ENCODE results near the gene WDR31. TPM values are rescaled to one million over a fixed set of nuclear protein-coding genes. Genes with fewer than 3 reads are reported as not detected.
A peak's percentile ranks its signal among the peaks of the same experiment; 100 is the strongest.
"Not testable (repeated sequence)": the region's sequence is repeated elsewhere in the genome, so short reads cannot be mapped to it uniquely, and the experiment has no call there.

The WDR31 gene
- total and polyA plus RNA-seq, 10 donors, result 0.15 to 2.3 (median 0.78) TPM

DNA sequence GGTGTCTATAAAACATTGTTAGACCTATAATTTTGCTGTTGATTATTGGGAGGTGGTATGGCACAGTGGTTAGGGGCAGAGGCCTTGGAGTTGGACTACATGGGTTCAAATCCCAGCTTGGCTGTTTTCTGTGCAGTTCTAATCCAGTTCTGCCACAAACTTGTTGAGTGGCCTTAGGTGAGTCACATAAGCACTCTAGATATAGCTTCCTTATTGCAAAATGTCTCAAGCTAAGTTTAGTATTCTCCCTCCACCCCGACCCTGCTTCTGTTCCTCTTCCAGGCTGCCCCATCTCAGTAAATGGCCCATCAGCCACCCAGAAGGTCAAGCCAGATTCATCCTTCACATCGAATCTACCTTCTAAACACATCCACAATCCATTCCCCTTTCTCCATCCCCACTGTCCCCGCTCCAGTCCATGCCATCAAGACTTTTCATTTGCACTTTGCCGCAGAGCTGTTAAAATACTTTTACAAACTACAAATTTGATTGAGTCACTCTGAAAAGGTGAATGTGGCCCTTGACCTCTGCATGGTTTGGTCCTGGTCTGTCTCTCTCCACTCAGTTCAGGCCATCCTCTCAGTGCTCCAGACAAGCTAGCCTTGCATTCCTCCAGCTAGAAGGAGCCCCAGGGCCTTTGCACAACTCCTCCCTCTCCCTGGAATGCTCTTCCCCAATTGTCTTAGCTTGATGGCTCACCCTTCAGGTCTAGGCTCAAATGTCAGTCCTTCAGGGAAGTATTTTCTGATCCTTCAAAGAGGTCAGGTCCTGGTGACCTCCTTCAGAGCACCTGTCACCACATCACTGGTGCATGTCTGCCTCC is 46.7 kb upstream of the WDR31 start:
- intact Hi-C loops (cut with DNase I; ENCODE audit: low total_unique reads), result no loop called here

DNA sequence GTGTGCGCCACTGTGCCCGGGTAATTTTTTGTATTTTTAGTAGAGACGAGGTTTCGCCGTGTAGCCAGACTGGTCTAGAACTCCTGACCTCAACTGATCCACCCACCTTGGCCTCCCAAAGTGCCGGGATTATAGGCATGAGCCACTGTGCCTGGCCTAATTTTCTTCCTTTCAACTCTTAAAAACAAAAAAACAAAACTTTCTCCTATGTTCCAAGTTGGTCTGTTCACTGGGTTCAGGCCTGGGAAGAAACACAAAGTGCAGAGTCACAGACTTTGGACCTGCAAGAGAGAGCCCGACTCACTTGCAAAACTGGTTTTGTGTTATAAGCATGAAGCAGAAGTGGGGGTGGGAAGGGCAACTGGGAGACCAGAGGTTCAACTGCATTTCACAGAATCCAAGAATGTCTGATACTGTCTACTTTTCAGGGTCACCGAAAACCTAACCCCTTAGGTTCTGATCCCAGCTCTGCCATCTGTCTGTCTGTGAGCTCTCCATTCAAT is 41.9 kb upstream of the WDR31 start:
- DNase-seq, result peak; percentile 4
- 86 to 96% (median 91%) methylated on average over 8 of the region's 8 CpGs for WGBS, 5 donors
- intact Hi-C loops (cut with DNase I; ENCODE audit: low total_unique reads), result no loop called here

More for the DNA sequence above, 46.7 kb upstream of the WDR31 start:
- peaks cover 0 to 64% (median 45%) of the 10 kb centered on the region in 6 donors for H3K36me3 ChIP-seq
- no peak for DNase-seq
- 81 to 92% (median 87%) methylated on average over 4 of the region's 4 CpGs for WGBS, 5 donors
- H3K27ac ChIP-seq, result no peak overlapping the region
- no peaks in the 10 kb centered on the region for H3K27me3 ChIP-seq (replicated peaks in 1 of 7)
- H3K4me3 ChIP-seq, result no peak overlapping the region
- no peaks in the 10 kb centered on the region for H3K9me3 ChIP-seq
- TF ChIP-seq, protein P1, sequence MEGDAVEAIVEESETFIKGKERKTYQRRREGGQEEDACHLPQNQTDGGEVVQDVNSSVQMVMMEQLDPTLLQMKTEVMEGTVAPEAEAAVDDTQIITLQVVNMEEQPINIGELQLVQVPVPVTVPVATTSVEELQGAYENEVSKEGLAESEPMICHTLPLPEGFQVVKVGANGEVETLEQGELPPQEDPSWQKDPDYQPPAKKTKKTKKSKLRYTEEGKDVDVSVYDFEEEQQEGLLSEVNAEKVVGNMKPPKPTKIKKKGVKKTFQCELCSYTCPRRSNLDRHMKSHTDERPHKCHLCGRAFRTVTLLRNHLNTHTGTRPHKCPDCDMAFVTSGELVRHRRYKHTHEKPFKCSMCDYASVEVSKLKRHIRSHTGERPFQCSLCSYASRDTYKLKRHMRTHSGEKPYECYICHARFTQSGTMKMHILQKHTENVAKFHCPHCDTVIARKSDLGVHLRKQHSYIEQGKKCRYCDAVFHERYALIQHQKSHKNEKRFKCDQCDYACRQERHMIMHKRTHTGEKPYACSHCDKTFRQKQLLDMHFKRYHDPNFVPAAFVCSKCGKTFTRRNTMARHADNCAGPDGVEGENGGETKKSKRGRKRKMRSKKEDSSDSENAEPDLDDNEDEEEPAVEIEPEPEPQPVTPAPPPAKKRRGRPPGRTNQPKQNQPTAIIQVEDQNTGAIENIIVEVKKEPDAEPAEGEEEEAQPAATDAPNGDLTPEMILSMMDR (IDR thresholded peaks at IDR 0.05 in 8 of 11, conservative IDR thresholded peaks at IDR 0.05 in 3 of 11), result no peak
- TF ChIP-seq POLR2AphosphoS5 (IDR thresholded peaks at IDR 0.05) (no peak), POLR2A (IDR thresholded peaks at IDR 0.05) (no peak)
- no peaks in the 10 kb centered on the region for H3K4me1 ChIP-seq

DNA sequence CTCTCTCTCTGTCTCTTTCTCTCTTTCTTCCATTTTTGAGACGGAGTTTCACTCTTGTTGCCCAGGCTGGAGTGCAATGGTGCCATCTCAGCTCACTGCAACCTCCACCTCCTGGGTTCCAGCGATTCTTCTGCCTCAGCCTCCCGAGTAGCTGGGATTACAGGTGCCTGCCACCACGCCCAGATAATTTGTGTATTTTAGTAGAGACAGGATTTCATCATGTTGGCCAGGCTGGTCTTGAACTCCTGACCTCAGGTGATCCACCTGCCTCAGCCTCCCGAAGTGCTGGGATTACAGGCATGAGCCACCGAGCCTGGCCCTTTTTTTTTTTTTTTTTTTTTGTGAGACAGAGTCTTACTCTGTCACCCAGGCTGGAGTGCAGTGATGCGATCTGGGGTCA is 41.4 kb upstream of the WDR31 start:
- Histone ChIP-seq H3K36me3 (peaks cover 0 to 10% (median 0%) of the 10 kb centered on the region in 6 donors), H3K4me1 (peaks cover 0 to 14% (median 5%) of the 10 kb centered on the region in 6 donors)
- H3K9me3 ChIP-seq; H3K27ac ChIP-seq; H3K27me3 ChIP-seq (replicated peaks in 1 of 7); intact Hi-C loops (cut with DNase I; ENCODE audit: low total_unique reads); H3K4me3 ChIP-seq; DNase-seq: not testable (repeated sequence)
- WGBS, 5 donors, result 81 to 94% (median 90%) methylated on average over 7 of the region's 7 CpGs

More for the DNA sequence above, 41.9 kb upstream of the WDR31 start:
- Histone ChIP-seq H3K4me1 (peaks cover 0 to 11% (median 4%) of the 10 kb centered on the region in 6 donors), H3K4me3 (no peak overlapping the region), H3K9me3 (no peaks in the 10 kb centered on the region), H3K27ac (no peak overlapping the region), H3K36me3 (peaks cover 0 to 15% (median under 1%) of the 10 kb centered on the region in 6 donors), H3K27me3 (replicated peaks in 1 of 7) (no peaks in the 10 kb centered on the region)
- TF ChIP-seq POLR2A (IDR thresholded peaks at IDR 0.05) (no peak), POLR2AphosphoS5 (IDR thresholded peaks at IDR 0.05) (no peak)
- TF ChIP-seq, protein P1 (IDR thresholded peaks at IDR 0.05 in 8 of 11, conservative IDR thresholded peaks at IDR 0.05 in 3 of 11), result no peak

DNA sequence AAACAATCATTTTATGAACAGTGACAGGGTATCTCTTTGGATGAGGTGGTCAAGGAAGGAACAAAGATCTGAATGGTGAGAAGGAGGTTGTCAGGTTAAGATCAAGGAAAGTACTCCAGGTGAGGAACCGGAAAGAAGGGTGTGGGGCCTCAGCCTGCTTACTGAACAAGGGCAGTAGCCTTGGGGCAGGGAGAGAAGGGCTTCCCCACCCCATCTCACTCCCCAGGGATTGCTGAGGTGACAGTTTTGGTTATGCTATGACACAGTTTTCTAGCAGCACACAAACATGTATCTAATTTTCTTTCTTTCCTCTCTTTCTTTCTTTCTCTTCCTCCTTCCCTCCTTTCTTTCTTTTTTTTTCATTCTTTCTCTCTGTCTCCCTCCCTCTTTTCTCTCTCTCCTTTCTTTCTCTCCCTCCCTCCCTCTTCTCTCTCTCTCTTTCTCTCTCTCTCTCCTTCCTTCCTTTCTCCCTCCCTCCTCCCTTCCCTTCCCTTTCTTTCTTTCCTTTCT is 40.8 kb upstream of the WDR31 start:
- peak; percentile 42 for DNase-seq
- Histone ChIP-seq H3K36me3 (peaks cover 0 to 5% (median 0%) of the 10 kb centered on the region in 6 donors), H3K27me3 (replicated peaks in 1 of 7) (no peaks in the 10 kb centered on the region), H3K27ac (peak overlapping the region in 2 of 8 donors; percentile 7 to 33), H3K4me1 (peaks cover 0 to 19% (median 8%) of the 10 kb centered on the region in 6 donors), H3K9me3 (no peaks in the 10 kb centered on the region), H3K4me3 (no peak overlapping the region)
- TF ChIP-seq POLR2A (IDR thresholded peaks at IDR 0.05) (no peak), POLR2AphosphoS5 (IDR thresholded peaks at IDR 0.05) (no peak)
- TF ChIP-seq, protein P1 (IDR thresholded peaks at IDR 0.05 in 8 of 11, conservative IDR thresholded peaks at IDR 0.05 in 3 of 11), result no peak
- WGBS, 5 donors, result 39 to 73% (median 56%) methylated on average over 1 of the region's 1 CpG
- intact Hi-C loops (cut with DNase I; ENCODE audit: low total_unique reads), result no loop called here

DNA sequence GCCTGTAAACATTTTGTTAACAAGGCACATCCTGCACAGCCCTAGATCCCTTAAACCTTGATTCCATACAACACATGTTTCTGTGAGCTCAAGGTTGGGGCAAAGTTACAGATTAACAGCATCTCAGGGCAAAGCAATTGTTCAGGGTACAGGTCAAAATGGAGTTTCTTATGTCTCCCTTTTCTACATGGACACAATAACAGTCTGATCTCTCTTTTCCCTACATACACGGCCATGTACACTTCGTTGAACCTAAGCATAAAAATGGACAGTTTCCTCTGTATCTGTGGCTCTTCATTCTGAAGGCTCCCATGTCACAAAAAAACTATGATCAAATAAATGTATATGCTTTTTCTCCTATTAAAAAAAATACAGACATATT is 39.7 kb upstream of the WDR31 start:
- intact Hi-C loops (cut with DNase I; ENCODE audit: low total_unique reads); H3K27ac ChIP-seq; H3K36me3 ChIP-seq; H3K27me3 ChIP-seq (replicated peaks in 1 of 7); H3K9me3 ChIP-seq; H3K4me3 ChIP-seq; DNase-seq: not testable (repeated sequence)
- H3K4me1 ChIP-seq, result peaks cover 0 to 30% (median 17%) of the 10 kb centered on the region in 6 donors
- WGBS, 5 donors, result 82 to 91% (median 87%) methylated on average over 2 of the region's 2 CpGs

DNA sequence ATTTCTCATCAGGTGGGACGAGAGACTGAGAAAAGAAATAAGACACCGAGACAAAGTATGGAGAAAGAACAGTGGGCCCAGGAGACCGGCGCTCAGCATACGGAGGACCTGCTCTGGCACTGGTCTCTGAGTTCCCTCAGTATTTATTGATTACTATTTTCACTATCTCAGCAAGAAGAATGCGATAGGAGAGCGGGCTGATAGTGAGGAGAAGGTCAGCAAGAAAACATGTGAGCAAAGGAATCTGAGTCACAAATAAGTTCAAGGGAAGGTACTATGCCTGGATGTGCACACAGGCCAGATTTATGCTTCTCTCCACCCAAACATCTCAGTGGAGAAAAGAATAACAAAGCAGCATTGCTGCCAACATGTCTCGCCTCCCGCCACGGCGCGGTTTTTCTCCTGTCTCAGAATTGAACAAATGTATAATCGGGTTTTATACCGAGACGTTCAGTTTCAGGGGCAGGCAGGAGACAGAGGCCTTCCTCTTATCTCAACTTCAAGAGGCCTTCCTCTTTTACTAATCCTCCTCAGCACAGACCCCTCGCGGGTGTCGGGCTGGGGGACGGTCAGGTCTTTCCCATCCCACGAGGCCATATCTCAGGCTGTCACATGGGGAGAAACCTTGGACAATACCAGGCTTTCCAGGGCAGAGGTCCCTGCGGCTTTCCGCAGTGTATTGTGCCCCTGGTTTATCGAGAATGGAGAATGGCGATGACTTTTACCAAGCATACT is 39.2 kb upstream of the WDR31 start:
- 69 to 80% (median 75%) methylated on average over 23 to 24 of the region's 24 CpGs for WGBS, 5 donors
- Histone ChIP-seq H3K4me1 (peaks cover 0 to 32% (median 17%) of the 10 kb centered on the region in 6 donors), H3K36me3 (peaks cover 0 to 10% (median 6%) of the 10 kb centered on the region in 6 donors)
- H3K4me3 ChIP-seq; H3K9me3 ChIP-seq; H3K27me3 ChIP-seq (replicated peaks in 1 of 7); intact Hi-C loops (cut with DNase I; ENCODE audit: low total_unique reads); H3K27ac ChIP-seq: not testable (repeated sequence)
- DNase-seq, result peak; percentile 50
